Measurements from ENCODE around the gene KIR2DL1.
"Not testable (repeated sequence)": the region's sequence is repeated elsewhere in the genome, so short reads cannot be mapped to it uniquely, and the experiment has no call there.

Gene KIR2DL1

DNA sequence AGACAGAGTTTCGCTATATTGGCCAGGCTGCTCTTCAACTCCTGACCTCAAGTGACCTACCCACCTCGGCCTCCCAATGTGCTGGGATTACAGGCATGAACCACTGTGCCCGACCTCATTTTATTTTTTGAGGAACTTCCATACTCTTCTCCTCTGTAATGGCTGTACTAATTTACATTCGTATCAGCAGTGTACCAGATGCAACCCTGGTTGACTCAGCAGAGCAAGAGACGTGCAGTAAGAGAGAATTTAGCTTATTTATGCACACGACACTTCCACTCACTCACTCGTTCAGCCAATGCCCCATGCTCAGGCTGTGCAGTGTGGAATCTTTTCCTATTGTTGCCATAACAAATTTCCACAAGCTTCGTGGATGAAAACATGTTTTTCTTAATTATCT, 38.4 kb upstream of the KIR2DL1 start:
- no peaks in the 10 kb centered on the region for H3K27me3 ChIP-seq (ENCODE audit: low read length)
- no peaks in the 10 kb centered on the region for H3K79me2 ChIP-seq (ENCODE audit: insufficient read depth, low read length)
- no peaks in the 10 kb centered on the region for H3K9me3 ChIP-seq (ENCODE audit: insufficient read depth, low read length)
- no peaks in the 10 kb centered on the region for H3K36me3 ChIP-seq (ENCODE audit: low read length)
- no peaks in the 10 kb centered on the region for H3F3A ChIP-seq (ENCODE audit: insufficient read depth)
- H3K9me2 ChIP-seq (replicated peaks; ENCODE audit: insufficient read depth, low read length) = no peaks in the 10 kb centered on the region
- H3K9ac ChIP-seq (ENCODE audit: low read length) = no peak overlapping the region
- no peak overlapping the region for H3K27ac ChIP-seq (ENCODE audit: low read depth, low read length)
- no peak overlapping the region for H2AFZ ChIP-seq (ENCODE audit: low read depth, low read length, severe bottlenecking)
- H3K4me2 ChIP-seq (ENCODE audit: low read depth, low read length, poor library complexity, severe bottlenecking) = no peak overlapping the region
- TF ChIP-seq EZH2phosphoT487 (conservative IDR thresholded peaks at IDR 0.05; ENCODE audit: low read length) = no peak
- TF ChIP-seq, protein P1, sequence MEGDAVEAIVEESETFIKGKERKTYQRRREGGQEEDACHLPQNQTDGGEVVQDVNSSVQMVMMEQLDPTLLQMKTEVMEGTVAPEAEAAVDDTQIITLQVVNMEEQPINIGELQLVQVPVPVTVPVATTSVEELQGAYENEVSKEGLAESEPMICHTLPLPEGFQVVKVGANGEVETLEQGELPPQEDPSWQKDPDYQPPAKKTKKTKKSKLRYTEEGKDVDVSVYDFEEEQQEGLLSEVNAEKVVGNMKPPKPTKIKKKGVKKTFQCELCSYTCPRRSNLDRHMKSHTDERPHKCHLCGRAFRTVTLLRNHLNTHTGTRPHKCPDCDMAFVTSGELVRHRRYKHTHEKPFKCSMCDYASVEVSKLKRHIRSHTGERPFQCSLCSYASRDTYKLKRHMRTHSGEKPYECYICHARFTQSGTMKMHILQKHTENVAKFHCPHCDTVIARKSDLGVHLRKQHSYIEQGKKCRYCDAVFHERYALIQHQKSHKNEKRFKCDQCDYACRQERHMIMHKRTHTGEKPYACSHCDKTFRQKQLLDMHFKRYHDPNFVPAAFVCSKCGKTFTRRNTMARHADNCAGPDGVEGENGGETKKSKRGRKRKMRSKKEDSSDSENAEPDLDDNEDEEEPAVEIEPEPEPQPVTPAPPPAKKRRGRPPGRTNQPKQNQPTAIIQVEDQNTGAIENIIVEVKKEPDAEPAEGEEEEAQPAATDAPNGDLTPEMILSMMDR (IDR thresholded peaks at IDR 0.05; ENCODE audit: insufficient read depth, low read length, poor library complexity, severe bottlenecking) = no peak
- H3K4me3 ChIP-seq (ENCODE audit: insufficient read depth, low read length, poor library complexity, severe bottlenecking) = no peak overlapping the region
- no peaks in the 10 kb centered on the region for H4K20me1 ChIP-seq (ENCODE audit: low read depth, low read length)

DNA sequence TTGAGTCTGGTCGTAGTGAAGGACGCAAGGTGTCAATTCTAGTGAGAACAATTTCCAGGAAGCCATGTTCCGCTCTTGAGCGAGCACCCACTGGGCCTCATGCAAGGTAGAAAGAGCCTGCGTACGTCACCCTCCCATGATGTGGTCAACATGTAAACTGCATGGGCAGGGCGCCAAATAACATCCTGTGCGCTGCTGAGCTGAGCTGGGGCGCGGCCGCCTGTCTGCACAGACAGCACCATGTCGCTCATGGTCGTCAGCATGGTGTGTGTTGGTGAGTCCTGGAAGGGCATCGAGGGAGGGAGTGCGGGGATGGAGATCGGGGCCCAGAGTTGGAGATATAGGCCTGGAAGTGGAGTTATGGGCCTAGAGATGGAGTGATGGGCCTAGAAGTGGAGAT, 31.3 kb upstream of the KIR2DL1 start, which contains the start of gene KIR2DL3:
TSS of gene KIR2DL3 (plus strand) at position 208 of the 400 bp plus-strand sequence. CDS start at position 241, 33 bp downstream.
- H2AFZ ChIP-seq (ENCODE audit: low read depth, low read length, severe bottlenecking); H3F3A ChIP-seq (ENCODE audit: insufficient read depth); H3K36me3 ChIP-seq (ENCODE audit: low read length); H3K27me3 ChIP-seq (ENCODE audit: low read length); H3K79me2 ChIP-seq (ENCODE audit: insufficient read depth, low read length); H3K27ac ChIP-seq (ENCODE audit: low read depth, low read length); H3K9ac ChIP-seq (ENCODE audit: low read length); H4K20me1 ChIP-seq (ENCODE audit: low read depth, low read length); H3K9me3 ChIP-seq (ENCODE audit: insufficient read depth, low read length); H3K4me2 ChIP-seq (ENCODE audit: low read depth, low read length, poor library complexity, severe bottlenecking); H3K4me3 ChIP-seq (ENCODE audit: insufficient read depth, low read length, poor library complexity, severe bottlenecking); H3K9me2 ChIP-seq (replicated peaks; ENCODE audit: insufficient read depth, low read length): not testable (repeated sequence)

DNA sequence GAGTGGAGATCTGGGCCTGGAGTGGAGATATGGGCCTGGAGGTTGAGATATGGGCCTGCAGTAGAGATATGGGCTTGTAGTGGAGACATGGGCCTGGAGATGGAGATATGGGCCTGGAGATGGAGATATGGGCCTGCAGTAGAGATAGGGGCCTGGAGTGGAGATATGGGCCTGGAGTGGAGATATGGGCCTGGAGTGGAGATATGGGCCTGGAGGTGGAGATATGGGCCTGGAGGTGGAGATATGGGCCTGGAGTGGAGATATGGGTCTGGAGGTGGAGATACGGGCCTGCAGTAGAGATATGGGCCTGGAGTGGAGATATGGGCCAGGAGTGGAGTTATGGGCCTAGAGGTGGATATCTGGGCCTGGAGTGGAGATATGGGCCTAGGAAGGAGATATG, 30.9 kb upstream of the KIR2DL1 start:
- no peak overlapping the region for H3K27ac ChIP-seq (ENCODE audit: low read depth, low read length)
- no peak overlapping the region for H3K4me2 ChIP-seq (ENCODE audit: low read depth, low read length, poor library complexity, severe bottlenecking)
- no peaks in the 10 kb centered on the region for H3K36me3 ChIP-seq (ENCODE audit: low read length)
- H4K20me1 ChIP-seq (ENCODE audit: low read depth, low read length) = no peaks in the 10 kb centered on the region
- H3K9ac ChIP-seq (ENCODE audit: low read length) = no peak overlapping the region
- no peak overlapping the region for H2AFZ ChIP-seq (ENCODE audit: low read depth, low read length, severe bottlenecking)
- no peak overlapping the region for H3K4me3 ChIP-seq (ENCODE audit: insufficient read depth, low read length, poor library complexity, severe bottlenecking)
- no peaks in the 10 kb centered on the region for H3F3A ChIP-seq (ENCODE audit: insufficient read depth)
- no peaks in the 10 kb centered on the region for H3K9me3 ChIP-seq (ENCODE audit: insufficient read depth, low read length)
- H3K27me3 ChIP-seq (ENCODE audit: low read length) = no peaks in the 10 kb centered on the region
- TF ChIP-seq, protein P1 (IDR thresholded peaks at IDR 0.05; ENCODE audit: insufficient read depth, low read length, poor library complexity, severe bottlenecking) = no peak
- no peak for TF ChIP-seq EZH2phosphoT487 (conservative IDR thresholded peaks at IDR 0.05; ENCODE audit: low read length)
- H3K9me2 ChIP-seq (replicated peaks; ENCODE audit: insufficient read depth, low read length) = no peaks in the 10 kb centered on the region
- H3K79me2 ChIP-seq (ENCODE audit: insufficient read depth, low read length) = no peaks in the 10 kb centered on the region

DNA sequence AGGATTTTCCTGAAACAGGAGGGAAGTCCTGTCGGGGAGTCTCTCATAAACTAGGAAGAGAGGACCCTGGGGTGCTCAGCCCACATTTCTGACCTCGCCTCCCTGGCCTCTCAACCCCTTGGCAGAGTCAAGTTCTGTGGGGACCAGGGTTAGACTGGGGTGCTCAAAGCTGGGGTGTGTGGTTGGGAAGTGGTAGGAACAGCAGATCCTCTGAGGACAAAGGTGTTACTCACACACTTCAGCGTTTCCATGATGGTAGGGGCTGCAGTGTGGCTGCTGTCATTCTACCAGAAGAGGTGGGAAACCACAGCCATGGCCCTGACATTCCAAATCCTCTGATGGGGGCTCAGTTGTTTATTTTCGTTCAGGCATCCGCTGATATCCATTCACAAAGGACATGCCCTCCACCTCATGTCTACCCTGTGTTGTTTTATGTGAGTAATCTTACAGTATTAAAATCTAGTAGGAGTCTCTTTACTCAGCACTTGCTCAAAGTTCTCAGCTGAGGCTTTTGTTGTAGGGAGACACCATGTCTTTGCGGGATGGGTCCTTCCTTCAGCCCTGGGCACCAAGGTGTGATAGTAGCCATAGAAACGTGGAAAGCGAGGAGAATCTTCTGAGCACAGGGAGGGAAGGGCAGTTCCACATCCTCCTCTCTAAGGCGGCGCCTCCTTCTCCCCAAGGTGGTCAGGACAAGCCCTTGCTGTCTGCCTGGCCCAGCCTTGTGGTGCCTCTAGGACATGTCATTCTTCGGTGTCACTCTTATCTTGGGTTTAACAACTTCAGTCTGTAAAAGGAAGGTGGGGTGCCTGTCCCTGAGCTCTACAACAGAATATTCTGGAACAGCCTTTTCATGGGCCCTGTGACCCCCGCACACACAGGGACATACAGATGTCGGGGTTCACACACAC, 29.8 kb upstream of the KIR2DL1 start:
- H3K9me3 ChIP-seq (ENCODE audit: insufficient read depth, low read length) = no peaks in the 10 kb centered on the region
- TF ChIP-seq, protein P1 (IDR thresholded peaks at IDR 0.05; ENCODE audit: insufficient read depth, low read length, poor library complexity, severe bottlenecking) = no peak
- no peak for TF ChIP-seq EZH2phosphoT487 (conservative IDR thresholded peaks at IDR 0.05; ENCODE audit: low read length)
- H2AFZ ChIP-seq (ENCODE audit: low read depth, low read length, severe bottlenecking) = no peak overlapping the region
- H3K9ac ChIP-seq (ENCODE audit: low read length) = no peak overlapping the region
- no peaks in the 10 kb centered on the region for H4K20me1 ChIP-seq (ENCODE audit: low read depth, low read length)
- H3K4me2 ChIP-seq (ENCODE audit: low read depth, low read length, poor library complexity, severe bottlenecking) = no peak overlapping the region
- H3K9me2 ChIP-seq (replicated peaks; ENCODE audit: insufficient read depth, low read length) = no peaks in the 10 kb centered on the region
- H3F3A ChIP-seq (ENCODE audit: insufficient read depth) = no peaks in the 10 kb centered on the region
- no peaks in the 10 kb centered on the region for H3K27me3 ChIP-seq (ENCODE audit: low read length)
- no peaks in the 10 kb centered on the region for H3K36me3 ChIP-seq (ENCODE audit: low read length)
- no peak overlapping the region for H3K27ac ChIP-seq (ENCODE audit: low read depth, low read length)
- H3K79me2 ChIP-seq (ENCODE audit: insufficient read depth, low read length) = no peaks in the 10 kb centered on the region
- H3K4me3 ChIP-seq (ENCODE audit: insufficient read depth, low read length, poor library complexity, severe bottlenecking) = no peak overlapping the region

DNA sequence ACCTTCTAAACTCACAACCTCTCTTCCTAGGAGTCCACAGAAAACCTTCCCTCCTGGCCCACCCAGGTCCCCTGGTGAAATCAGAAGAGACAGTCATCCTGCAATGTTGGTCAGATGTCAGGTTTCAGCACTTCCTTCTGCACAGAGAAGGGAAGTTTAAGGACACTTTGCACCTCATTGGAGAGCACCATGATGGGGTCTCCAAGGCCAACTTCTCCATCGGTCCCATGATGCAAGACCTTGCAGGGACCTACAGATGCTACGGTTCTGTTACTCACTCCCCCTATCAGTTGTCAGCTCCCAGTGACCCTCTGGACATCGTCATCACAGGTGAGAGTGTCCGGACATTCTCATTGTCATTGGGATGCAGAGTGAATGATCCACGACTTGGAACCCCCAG, 27.6 kb upstream of the KIR2DL1 start:
- not testable (repeated sequence) for H3K27ac ChIP-seq (ENCODE audit: low read depth, low read length); H3F3A ChIP-seq (ENCODE audit: insufficient read depth); H3K36me3 ChIP-seq (ENCODE audit: low read length); H3K9me2 ChIP-seq (replicated peaks; ENCODE audit: insufficient read depth, low read length); H3K27me3 ChIP-seq (ENCODE audit: low read length); H2AFZ ChIP-seq (ENCODE audit: low read depth, low read length, severe bottlenecking); H3K4me3 ChIP-seq (ENCODE audit: insufficient read depth, low read length, poor library complexity, severe bottlenecking); H3K4me2 ChIP-seq (ENCODE audit: low read depth, low read length, poor library complexity, severe bottlenecking); H3K9ac ChIP-seq (ENCODE audit: low read length); H3K9me3 ChIP-seq (ENCODE audit: insufficient read depth, low read length); H4K20me1 ChIP-seq (ENCODE audit: low read depth, low read length); H3K79me2 ChIP-seq (ENCODE audit: insufficient read depth, low read length)
